Esophagus squamous epithelium (tissue), 5 donors: ENCODE measurements around the gene SNAP29. TPM values are rescaled to one million over a fixed set of nuclear protein-coding genes. Genes with fewer than 3 reads are reported as not detected.
"Not testable (repeated sequence)": the region's sequence is repeated elsewhere in the genome, so short reads cannot be mapped to it uniquely, and the experiment has no call there.

Experiments used
- DNase-seq: peaks from one replicate; lab custom pipeline; 2025; lab: John Stamatoyannopoulos, UW
- H3K27ac ChIP-seq, 4 donors: fragments of 200-600 bp; sonication (generic); one replicate each; pipeline ENCODE4 v1.5.1; 2016 to 2019; ENCODE audit warnings: mild to moderate bottlenecking in 1 of 4
- H3K27me3 ChIP-seq, 4 donors: fragments of 200-600 bp; sonication (generic); 1 replicate in 3 of 4; 2 replicates in 1 of 4; pipeline versions ENCODE4 v1.5.1 to v1.6.0; 2017 to 2021; ENCODE audit warnings: antibody characterized with exemption in 1 of 4
- H3K36me3 ChIP-seq, 3 donors: fragments of 200-600 bp; sonication (generic); one replicate each; pipeline ENCODE4 v1.5.1; 2016 to 2019
- H3K4me1 ChIP-seq, 3 donors: fragments of 200-600 bp; sonication (generic); one replicate each; pipeline ENCODE4 v1.5.1; 2017 to 2019
- H3K4me3 ChIP-seq, 4 donors: fragments of 200-600 bp; sonication (generic); 1 replicate in 3 of 4; 2 replicates in 1 of 4; pipeline ENCODE4 v1.5.1; 2016 to 2019; ENCODE audit warnings: mild to moderate bottlenecking in 2 of 4, moderate library complexity in 1 of 4
- H3K9me3 ChIP-seq, 3 donors: fragments of 200-600 bp; sonication (generic); one replicate each; pipeline ENCODE4 v1.5.1; 2016 to 2019
- CTCF ChIP-seq, 6 experiments: fragments of 450-650 bp in 4 of 6; fragments of 200-600 bp in 2 of 6; sonication (generic) in 2 of 6; IDR thresholded peaks; one replicate each; pipeline ENCODE4 v1.5.1; 2016 to 2019; ENCODE audit warnings: antibody characterized with exemption in 6 of 6, mild to moderate bottlenecking in 4 of 6, moderate library complexity in 4 of 6
- POLR2A ChIP-seq, 4 donors: fragments of 450-650 bp; IDR thresholded peaks; one replicate each; pipeline ENCODE4 v1.6.1; 2017; ENCODE audit warnings: antibody characterized with exemption in 4 of 4, mild to moderate bottlenecking in 4 of 4, moderate library complexity in 3 of 4
- WGBS, 2 donors: methylation state at CpG; one replicate each; pipeline ENCODE4 v1.1.5; 2018; 5-methylcytosine and 5-hydroxymethylcytosine counted together
- intact Hi-C: fragments of 100-400 bp; cut with DNase I; formaldehyde crosslinking; loops from one replicate; pipeline ENCODE4 v1.15.0; 2022
- total RNA-seq, 4 donors: library from RNA; depleted of rRNA; stranded (reverse); fragments of >200 nt; gene quantifications; one replicate each; pipeline ENCODE4 v1.1.0, GENCODE V29; 2016
- donor health status: DM: yes; HTN: yes; CAD: no.

The SNAP29 gene
- total RNA-seq, 4 donors from 2014 or later, result 13.0 to 19.6 (median 17.1) TPM

DNA sequence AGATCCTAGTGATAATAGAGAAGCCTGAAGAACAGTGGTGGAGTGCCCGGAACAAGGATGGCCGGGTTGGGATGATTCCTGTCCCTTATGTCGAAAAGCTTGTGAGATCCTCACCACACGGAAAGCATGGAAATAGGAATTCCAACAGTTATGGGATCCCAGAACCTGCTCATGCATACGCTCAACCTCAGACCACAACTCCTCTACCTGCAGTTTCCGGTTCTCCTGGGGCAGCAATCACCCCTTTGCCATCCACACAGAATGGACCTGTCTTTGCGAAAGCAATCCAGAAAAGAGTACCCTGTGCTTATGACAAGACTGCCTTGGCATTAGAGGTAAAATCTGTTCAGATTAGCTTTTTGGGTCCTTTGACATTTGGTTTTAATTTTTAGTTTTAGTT, 75.1 kb downstream of the SNAP29 start:
- Histone ChIP-seq H3K4me3 (no peak overlapping the region), H3K36me3 (peaks cover 4 to 43% (median 6%) of the 10 kb centered on the region in 3 donors), H3K27me3 (no peaks in the 10 kb centered on the region), H3K4me1 (peaks cover 14 to 68% (median 40%) of the 10 kb centered on the region in 3 donors), H3K27ac (no peak overlapping the region), H3K9me3 (no peaks in the 10 kb centered on the region)
- intact Hi-C loops, result no loop called here
- WGBS, 2 donors, result 87 to 95% methylated on average over 7 of the region's 7 CpGs
- no peak for DNase-seq
- TF ChIP-seq CTCF (IDR thresholded peaks at IDR 0.05), result no peak
- TF ChIP-seq POLR2A (IDR thresholded peaks at IDR 0.05), result no peak

- H3K4me3 ChIP-seq, H3K27me3 ChIP-seq, H3K27ac ChIP-seq, intact Hi-C loops, DNase-seq, H3K9me3 ChIP-seq: not testable (repeated sequence)
- 72 to 78% methylated on average over 9 of the region's 9 CpGs for WGBS, 2 donors
- peaks cover 18 to 76% (median 48%) of the 10 kb centered on the region in 3 donors for H3K4me1 ChIP-seq
- H3K36me3 ChIP-seq, result peaks cover 4 to 43% (median 6%) of the 10 kb centered on the region in 3 donors
Measured at GRCh38 chr22:20935049-20935448, 76.2 kb downstream of the SNAP29 start.

GRCh38 chr22:20935780-20936539, 77.2 kb downstream of the SNAP29 start:
- H3K4me3 ChIP-seq, H3K9me3 ChIP-seq, H3K27me3 ChIP-seq, DNase-seq, intact Hi-C loops: not testable (repeated sequence)
- WGBS, 2 donors, result 48 to 52% methylated on average over 10 to 11 of the region's 11 CpGs
- Histone ChIP-seq H3K36me3 (peaks cover 4 to 43% (median 6%) of the 10 kb centered on the region in 3 donors), H3K27ac (peak overlapping the region in 2 of 4 donors; percentile 16 to 27), H3K4me1 (peaks cover 19 to 85% (median 50%) of the 10 kb centered on the region in 3 donors)

DNA sequence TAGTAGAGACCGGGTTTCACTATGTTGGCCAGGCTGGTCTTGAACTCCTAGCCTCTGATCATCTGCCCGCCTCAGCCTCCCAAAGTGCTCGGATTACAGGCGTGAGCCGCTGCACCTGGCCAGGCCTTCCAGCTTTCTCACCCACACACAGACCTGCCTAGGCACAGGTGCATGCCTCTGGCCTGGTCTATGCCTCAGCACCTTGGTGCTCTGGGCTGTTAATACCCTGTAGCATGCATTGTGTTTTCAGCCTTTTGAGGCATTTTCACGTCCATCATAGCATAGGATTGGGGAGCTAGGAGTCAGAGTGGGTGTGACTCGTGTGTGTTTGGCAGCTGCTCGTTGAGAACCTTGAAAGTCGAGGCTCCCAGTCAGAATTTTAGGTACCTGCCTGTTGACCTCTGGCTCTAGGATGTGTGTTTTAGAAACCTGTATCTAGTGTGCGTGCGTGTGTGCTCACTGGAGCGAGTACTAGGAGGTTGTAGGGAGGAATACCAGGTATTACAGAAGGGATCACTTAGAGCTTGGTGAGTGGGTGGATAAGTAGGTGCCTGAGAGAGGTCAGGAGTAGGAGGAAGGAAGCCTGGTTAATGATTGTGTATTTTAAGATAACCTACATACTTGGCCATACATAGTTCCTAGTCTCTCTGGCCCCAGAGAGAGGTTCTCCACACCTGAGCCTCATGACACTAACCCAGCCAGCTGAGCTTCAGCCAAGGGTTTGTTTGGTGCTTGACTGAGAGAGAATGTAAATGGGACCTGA, 78.4 kb downstream of the SNAP29 start:
- intact Hi-C loops, result no loop called here

GRCh38 chr22:20937794-20938671, 79.2 kb downstream of the SNAP29 start:
- intact Hi-C loops, result no loop called here
- Histone ChIP-seq H3K27ac (peak overlapping the region in 1 of 4 donors; percentile 3), H3K4me3 (no peak overlapping the region), H3K4me1 (peaks cover 19 to 85% (median 46%) of the 10 kb centered on the region in 3 donors), H3K9me3 (no peaks in the 10 kb centered on the region), H3K27me3 (no peaks in the 10 kb centered on the region), H3K36me3 (peaks cover 4 to 41% (median 6%) of the 10 kb centered on the region in 3 donors)
- no peak for TF ChIP-seq CTCF (IDR thresholded peaks at IDR 0.05)
- no peak for TF ChIP-seq POLR2A (IDR thresholded peaks at IDR 0.05)
- no peak for DNase-seq
- WGBS, 2 donors, result 63 to 70% methylated on average over 8 of the region's 8 CpGs

More for the DNA sequence above, 78.4 kb downstream of the SNAP29 start:
- Histone ChIP-seq H3K36me3 (peaks cover 4 to 43% (median 6%) of the 10 kb centered on the region in 3 donors), H3K27me3 (no peaks in the 10 kb centered on the region), H3K4me1 (peaks cover 19 to 86% (median 47%) of the 10 kb centered on the region in 3 donors), H3K9me3 (no peaks in the 10 kb centered on the region), H3K4me3 (no peak overlapping the region), H3K27ac (peak overlapping the region in 2 of 4 donors; percentile 2 to 3)
- WGBS, 2 donors, result 29 to 43% methylated on average over 11 to 12 of the region's 12 CpGs
- TF ChIP-seq CTCF (IDR thresholded peaks at IDR 0.05), result no peak
- no peak for TF ChIP-seq POLR2A (IDR thresholded peaks at IDR 0.05)
- DNase-seq, result no peak

- H3K4me3 ChIP-seq, intact Hi-C loops, DNase-seq, H3K27me3 ChIP-seq, H3K9me3 ChIP-seq: not testable (repeated sequence)
- WGBS, 2 donors, result 76 to 81% methylated on average over 13 to 14 of the region's 14 CpGs
- Histone ChIP-seq H3K4me1 (peaks cover 19 to 91% (median 48%) of the 10 kb centered on the region in 3 donors), H3K27ac (peak overlapping the region in 3 of 4 donors; percentile 28 to 52 (median 34)), H3K36me3 (peaks cover 4 to 34% (median 6%) of the 10 kb centered on the region in 3 donors)
Measured at GRCh38 chr22:20939457-20940185, 80.8 kb downstream of the SNAP29 start.
